A673 (cell line): ENCODE results near the gene POLR1A.

Source experiments
- EZH2 ChIP-seq: fragments of 200-600 bp; sonication (generic); IDR thresholded peaks from 2 replicates; pipeline ENCODE4 v1.6.1; 2017; ENCODE audit warnings: borderline replicate concordance, low read depth, mild to moderate bottlenecking, mixed read lengths, antibody characterized with exemption, low read length; ENCODE audit not compliant: poor library complexity, severe bottlenecking
- TF ChIP-seq, protein P1 (sequence below): fragments of 300-800, 200-600 bp; sonication (generic); conservative IDR thresholded peaks from 2 replicates; pipeline ENCODE4 v1.5.1; 2017; ENCODE audit warnings: low read depth, mild to moderate bottlenecking, antibody characterized with exemption, low read length, moderate library complexity, mixed read lengths

DNA sequence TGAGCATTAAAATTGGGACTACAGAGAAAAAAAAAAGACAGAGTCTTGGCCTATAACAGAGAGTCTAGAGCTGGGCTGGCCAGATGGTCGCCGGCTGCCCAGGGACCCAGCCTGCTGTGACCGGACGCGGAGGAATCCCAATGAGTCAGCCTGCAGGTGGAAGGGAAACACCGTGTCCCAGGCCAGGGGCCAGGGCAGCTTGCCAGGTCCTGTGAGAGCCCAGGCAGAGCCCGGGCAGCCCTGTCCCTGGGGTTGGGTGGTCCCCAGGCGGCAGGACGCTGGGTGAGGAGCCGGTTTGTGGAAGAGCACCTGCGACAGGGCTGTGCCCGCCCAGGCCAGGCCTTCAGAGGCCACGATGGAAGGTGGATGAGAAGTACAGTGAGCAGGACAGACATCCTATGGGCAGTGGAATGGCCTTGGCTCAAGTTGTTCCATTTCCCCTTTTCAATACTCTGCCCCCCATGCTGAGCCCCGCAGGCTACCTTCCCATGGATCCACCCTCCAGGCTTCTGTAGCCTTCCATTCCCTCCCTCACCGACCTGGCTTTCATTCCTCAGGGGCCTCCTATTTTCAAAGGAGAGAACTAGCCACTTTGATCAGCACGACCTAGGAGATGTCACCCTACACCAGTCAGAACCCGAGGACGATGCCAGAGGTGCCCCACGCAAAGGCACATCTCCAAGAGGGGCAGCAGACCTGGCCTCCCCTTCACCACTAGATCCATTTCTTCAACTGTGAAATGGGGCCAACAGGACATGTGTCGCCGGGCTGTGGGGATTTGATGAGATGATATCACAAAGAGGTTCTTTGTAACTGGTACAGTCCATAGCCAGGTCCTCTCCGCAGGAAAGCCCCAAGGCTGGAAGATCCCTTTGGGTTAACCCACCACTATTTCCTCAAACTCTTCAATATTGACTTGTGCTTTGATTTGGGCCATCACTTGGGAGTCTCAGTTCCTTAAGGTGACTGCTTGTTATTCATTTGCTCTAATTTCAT is 87.5 kb downstream of the POLR1A start:
- TF ChIP-seq, protein P1, sequence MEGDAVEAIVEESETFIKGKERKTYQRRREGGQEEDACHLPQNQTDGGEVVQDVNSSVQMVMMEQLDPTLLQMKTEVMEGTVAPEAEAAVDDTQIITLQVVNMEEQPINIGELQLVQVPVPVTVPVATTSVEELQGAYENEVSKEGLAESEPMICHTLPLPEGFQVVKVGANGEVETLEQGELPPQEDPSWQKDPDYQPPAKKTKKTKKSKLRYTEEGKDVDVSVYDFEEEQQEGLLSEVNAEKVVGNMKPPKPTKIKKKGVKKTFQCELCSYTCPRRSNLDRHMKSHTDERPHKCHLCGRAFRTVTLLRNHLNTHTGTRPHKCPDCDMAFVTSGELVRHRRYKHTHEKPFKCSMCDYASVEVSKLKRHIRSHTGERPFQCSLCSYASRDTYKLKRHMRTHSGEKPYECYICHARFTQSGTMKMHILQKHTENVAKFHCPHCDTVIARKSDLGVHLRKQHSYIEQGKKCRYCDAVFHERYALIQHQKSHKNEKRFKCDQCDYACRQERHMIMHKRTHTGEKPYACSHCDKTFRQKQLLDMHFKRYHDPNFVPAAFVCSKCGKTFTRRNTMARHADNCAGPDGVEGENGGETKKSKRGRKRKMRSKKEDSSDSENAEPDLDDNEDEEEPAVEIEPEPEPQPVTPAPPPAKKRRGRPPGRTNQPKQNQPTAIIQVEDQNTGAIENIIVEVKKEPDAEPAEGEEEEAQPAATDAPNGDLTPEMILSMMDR: no peak
- no peak for TF ChIP-seq EZH2
